DMS114 treated with DMSO at 0.1 percent for 48 hours (cell line): Measurements from ENCODE around the gene GFRA3.
"Not testable (repeated sequence)": the region's sequence is repeated elsewhere in the genome, so short reads cannot be mapped to it uniquely, and the experiment has no call there.

Experiments used
- DNase-seq: peaks from one replicate; lab custom pipeline; 2025; ENCODE audit not compliant: unreplicated experiment; lab: John Stamatoyannopoulos, UW

The GFRA3 gene

GRCh38 chr5:138247800-138248199 is 26.6 kb downstream of the GFRA3 start:
- DNase-seq = not testable (repeated sequence)

GRCh38 chr5:138246822-138247221 is 27.6 kb downstream of the GFRA3 start:
- DNase-seq = no peak

- no peak for DNase-seq
These were observed 28.1 kb downstream of the GFRA3 start for GRCh38 chr5:138246334-138246733.

- DNase-seq = no peak
These were observed 28.7 kb downstream of the GFRA3 start for GRCh38 chr5:138245717-138246116.

DNA sequence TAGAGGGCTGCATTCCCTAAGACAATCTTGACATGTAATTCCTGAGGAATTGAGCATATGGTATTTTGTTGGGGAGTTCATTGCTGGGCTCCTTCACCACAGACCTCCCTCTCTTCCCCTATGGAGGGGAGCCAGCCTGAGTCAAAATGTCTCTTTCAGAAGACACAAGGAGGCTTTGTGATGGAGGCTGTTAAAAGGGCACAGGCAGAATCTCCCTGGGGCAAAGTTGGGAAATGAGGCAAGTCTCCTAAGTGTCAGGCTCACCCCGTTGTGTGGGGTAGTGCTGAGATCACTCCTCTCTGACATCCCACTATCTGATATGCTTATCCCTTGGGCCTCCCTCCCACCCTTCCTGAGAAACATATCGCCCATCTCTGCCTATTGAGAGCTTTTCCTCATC is 30.6 kb downstream of the GFRA3 start:
- DNase-seq = no peak

GRCh38 chr5:138241688-138242571 is 32.5 kb downstream of the GFRA3 start:
- peak; percentile 23 for DNase-seq

- no peak for DNase-seq
These were observed 33.6 kb downstream of the GFRA3 start for GRCh38 chr5:138240650-138241385.

- DNase-seq = no peak
These were observed 36.4 kb downstream of the GFRA3 start for GRCh38 chr5:138238034-138238433.

GRCh38 chr5:138234651-138235050 is 39.8 kb downstream of the GFRA3 start:
- no peak for DNase-seq

GRCh38 chr5:138233280-138233679 is 41.1 kb downstream of the GFRA3 start:
- no peak for DNase-seq

GRCh38 chr5:138230981-138231589 is 43.3 kb downstream of the GFRA3 start:
- no peak for DNase-seq

- DNase-seq = no peak
These were observed 44.2 kb downstream of the GFRA3 start for GRCh38 chr5:138230261-138230660.

- no peak for DNase-seq
These were observed 45.0 kb downstream of the GFRA3 start for GRCh38 chr5:138229387-138229786.

- DNase-seq = no peak
These were observed 47.5 kb downstream of the GFRA3 start for GRCh38 chr5:138226910-138227309.

- no peak for DNase-seq
These were observed 49.7 kb downstream of the GFRA3 start for GRCh38 chr5:138224712-138225111.

DNA sequence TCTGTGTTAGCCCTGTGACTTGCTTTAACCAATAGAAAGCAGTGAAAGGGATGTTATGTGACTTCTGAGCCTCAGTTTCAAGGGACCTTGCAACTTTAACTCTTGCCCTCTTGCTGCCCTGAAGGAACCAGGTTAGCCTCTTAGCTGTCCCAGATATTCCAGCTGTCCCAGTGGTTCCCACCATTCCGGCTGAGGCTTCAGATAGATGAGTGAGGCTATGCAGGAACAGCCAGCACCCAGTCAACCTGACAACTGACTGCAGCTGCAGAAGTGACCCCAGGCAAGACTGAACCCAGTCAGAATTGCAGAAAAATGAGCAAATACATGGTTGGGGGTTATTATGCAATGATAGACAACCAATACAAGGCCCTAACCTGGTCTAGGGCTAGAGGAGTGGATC is 50.9 kb downstream of the GFRA3 start:
- no peak for DNase-seq

DNA sequence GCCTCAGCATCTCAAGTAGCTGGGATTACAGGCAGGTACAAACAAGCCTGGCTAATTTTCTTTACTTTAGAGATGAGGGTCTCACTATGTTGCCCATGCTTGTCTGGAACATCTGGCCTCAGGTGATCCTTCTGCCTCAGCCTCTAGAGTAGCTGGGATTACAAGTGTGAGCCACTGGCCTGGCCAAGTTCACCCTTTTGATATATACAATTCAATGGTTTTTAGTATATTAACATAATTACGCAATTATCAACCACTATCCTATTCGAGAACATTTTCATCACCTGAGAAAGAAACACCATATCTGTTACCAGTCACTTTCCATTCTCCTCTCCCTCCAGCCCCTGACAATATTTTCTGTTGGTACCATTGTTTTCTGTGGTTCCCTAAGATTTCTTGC is 57.6 kb downstream of the GFRA3 start:
- DNase-seq = no peak

DNA sequence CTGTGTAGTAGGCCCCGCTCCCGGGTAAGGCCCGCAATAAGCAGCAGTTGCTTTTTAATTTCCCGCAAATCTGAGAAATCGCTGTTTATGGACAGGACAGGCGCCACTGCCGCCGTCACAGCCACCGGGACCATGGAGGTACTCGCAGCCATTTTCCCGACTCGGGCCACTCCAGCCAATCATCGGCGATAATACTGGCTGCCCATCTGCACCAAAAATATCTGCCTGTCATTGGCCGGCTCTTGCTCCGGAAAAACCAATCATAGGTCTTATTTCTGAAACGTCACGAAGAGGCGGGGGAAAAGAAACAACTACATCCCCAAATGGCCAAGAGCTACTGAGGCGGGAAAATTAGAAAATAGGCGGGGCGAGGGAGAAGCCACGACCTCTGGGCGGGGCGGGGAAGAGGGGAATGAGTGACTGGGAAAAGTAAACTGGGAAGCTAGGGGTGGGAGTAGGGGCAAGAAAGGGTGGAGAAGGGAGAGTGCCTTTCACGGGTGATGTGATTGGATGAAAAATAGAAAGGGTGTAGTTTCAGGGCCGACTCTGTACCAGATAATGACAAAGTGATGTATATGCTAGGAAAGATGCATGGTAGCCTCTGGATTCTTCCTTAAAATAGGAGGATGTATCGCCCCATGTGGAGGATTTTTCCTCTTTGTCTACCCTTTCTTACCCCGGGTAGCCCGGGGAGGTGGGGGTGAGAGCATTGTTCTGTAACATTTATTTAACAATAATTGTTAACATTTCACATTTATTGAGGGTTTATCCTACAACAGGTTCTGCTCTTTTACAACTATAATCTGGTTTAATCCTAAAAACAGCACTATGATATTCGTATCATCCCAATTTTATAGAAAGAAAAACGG is 61.0 kb downstream of the GFRA3 start, which contains the start of gene CDC23:
CDC23 (minus strand) TSS at position 163 of the 869 bp plus-strand sequence; CDS start at position 152, 11 bp downstream.
- DNase-seq = peak; percentile 99

- DNase-seq = no peak
These were observed 61.6 kb downstream of the GFRA3 start for GRCh38 chr5:138212828-138213160.

GRCh38 chr5:138210985-138211384 is 63.4 kb downstream of the GFRA3 start:
- DNase-seq = no peak
